ENCODE data around the gene ZNF430.
A peak's percentile ranks its signal among the peaks of the same experiment; 100 is the strongest.

GRCh38 chr19:21046489-21046888 lies 26.0 kb downstream of the ZNF430 start:
- no peak for TF ChIP-seq CTCF (IDR thresholded peaks at IDR 0.05 in 2 of 3, conservative IDR thresholded peaks at IDR 0.05 in 1 of 3; ENCODE audit: control insufficient read depth in 2 of 3, extremely low read depth in 1 of 3, insufficient read depth in 1 of 3, low read depth in 3 of 3, low read length in 3 of 3)
- TF ChIP-seq MAX (IDR thresholded peaks at IDR 0.05; ENCODE audit: low read depth, low read length), result no peak
- TF ChIP-seq FOXM1 (IDR thresholded peaks at IDR 0.05; ENCODE audit: low read depth, low read length), result no peak
- TF ChIP-seq SPI1 (IDR thresholded peaks at IDR 0.05; ENCODE audit: borderline replicate concordance, insufficient read depth, low read depth, low read length), result no peak
- peak; percentile 83; the same call in 1 of the 2 replicates for TF ChIP-seq ZBTB33 (IDR thresholded peaks at IDR 0.05)
- no peak for TF ChIP-seq POLR2A (IDR thresholded peaks at IDR 0.05; ENCODE audit: low read depth, low read length)
- TF ChIP-seq RAD51 (IDR thresholded peaks at IDR 0.05), result no peak
- TF ChIP-seq POLR2AphosphoS5 (IDR thresholded peaks at IDR 0.05; ENCODE audit: low read length), result no peak
- no peak for TF ChIP-seq KDM1A (IDR thresholded peaks at IDR 0.05; ENCODE audit: borderline replicate concordance)
- no peak for TF ChIP-seq SP1 (IDR thresholded peaks at IDR 0.05; ENCODE audit: low read depth, low read length)
